GM03348 (cell line): ENCODE results near the gene SNX8.

ENCODE experiments used
- DNase-seq: peaks from one replicate; pipeline ENCODE4 v3.0.0; 2012; ENCODE audit warnings: low spot score

The SNX8 gene

GRCh38 chr7:2220954-2221353 lies 93.3 kb downstream of the SNX8 start:
- no peak for DNase-seq

GRCh38 chr7:2220506-2220905 lies 93.7 kb downstream of the SNX8 start:
- DNase-seq, result no peak

- DNase-seq, result no peak
Measured at GRCh38 chr7:2220030-2220429, 94.2 kb downstream of the SNX8 start.

DNA sequence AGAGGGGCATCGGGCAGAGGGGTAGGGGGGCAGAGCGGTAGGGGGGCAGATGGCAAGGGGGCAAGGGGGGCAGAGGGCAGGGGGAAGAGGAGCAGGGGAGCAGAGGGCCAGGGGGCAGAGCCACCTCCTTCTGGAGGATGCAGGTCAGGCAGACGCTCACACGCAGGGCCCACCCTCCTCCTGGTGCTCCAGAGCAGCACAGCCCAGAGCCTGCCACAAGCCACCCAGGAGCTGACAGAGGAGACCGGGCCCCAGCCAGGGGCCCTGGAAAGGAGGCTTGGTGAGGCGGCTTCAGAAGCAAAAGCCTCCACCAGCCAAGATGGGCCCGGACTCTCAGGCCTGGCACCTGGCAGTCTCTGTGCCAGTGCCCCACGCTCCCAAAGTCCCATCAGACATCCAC lies 94.6 kb downstream of the SNX8 start:
- DNase-seq, result no peak

DNA sequence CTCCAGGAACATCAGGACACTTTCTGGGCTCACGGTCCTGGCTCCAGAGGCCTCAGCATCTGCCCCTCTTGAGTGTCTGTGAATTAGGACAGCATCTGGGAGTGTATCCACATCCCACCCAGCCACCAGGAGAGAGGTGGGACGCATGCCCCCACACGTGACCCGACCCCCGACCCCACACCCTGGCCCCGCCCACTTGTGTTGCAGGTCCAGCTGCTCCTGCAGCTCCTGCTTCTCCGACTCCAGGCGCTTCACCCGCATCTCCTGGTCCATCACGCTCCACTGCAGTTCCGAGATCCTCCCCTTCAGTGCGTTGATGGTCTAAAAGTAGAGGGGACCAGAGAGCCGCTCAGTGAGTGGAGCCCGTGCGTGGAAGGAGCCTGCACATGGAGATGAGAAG lies 95.1 kb downstream of the SNX8 start:
- DNase-seq, result no peak

GRCh38 chr7:2218444-2218785 lies 95.8 kb downstream of the SNX8 start:
- no peak for DNase-seq

GRCh38 chr7:2217716-2218443 lies 96.4 kb downstream of the SNX8 start:
- DNase-seq, result no peak

DNA sequence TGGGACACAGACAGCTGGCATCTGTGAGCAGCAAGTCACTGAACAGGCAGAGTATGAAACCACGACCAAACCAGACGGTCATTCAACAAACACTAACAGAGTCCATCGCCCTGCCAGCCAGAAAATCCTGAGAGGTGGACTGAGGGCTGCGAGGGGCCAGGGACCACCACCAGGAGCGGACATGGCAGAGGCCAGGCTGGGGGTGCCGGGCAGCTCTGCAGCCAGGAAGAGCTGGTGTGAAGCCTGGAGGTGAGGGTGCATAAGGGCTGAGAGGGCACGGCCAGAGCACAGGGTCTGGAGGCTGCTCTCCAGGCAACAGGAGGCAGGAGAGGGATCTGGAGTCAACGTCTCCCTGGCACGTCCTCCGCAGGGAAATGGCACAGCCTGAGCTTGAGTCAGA lies 97.0 kb downstream of the SNX8 start:
- no peak for DNase-seq

DNA sequence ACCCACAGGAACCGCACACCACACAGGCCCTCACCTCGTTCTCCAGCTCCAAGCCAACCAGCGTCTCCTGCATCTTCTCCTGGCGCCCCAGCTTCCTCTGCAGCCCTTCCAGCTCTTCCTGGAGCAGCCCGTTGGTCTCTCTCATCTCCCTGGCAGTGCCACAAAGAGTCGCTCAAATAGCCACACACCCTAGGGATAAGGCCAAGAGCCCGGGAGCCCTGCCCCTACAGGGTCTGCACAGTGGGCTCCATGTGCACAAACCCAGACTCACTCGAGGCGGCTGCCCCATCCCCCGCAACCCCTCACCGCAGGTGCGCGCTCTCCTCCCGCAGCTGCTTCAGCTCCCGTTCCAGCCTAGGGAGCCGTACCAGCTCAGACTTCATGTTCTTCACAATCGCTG lies 98.4 kb downstream of the SNX8 start:
- no peak for DNase-seq

DNA sequence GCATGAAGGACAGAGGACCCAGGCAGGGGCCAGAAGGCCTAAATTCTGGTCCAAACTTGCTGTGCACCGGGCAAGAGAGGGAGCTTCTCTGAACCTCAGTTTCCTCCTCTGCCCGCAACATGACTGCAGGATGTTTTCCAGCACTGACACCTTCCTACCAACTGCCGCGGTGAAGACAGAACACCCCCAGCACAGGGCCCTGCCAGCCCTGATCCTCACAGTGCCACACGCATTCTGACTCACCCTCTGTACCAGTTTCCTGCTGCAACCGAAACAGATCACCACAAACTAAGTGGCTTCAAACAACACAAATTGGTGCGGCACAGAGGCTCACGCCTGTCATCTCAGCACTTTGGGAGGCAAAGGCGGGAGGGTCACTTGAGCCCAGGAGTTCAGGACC lies 99.6 kb downstream of the SNX8 start:
- DNase-seq, result no peak

DNA sequence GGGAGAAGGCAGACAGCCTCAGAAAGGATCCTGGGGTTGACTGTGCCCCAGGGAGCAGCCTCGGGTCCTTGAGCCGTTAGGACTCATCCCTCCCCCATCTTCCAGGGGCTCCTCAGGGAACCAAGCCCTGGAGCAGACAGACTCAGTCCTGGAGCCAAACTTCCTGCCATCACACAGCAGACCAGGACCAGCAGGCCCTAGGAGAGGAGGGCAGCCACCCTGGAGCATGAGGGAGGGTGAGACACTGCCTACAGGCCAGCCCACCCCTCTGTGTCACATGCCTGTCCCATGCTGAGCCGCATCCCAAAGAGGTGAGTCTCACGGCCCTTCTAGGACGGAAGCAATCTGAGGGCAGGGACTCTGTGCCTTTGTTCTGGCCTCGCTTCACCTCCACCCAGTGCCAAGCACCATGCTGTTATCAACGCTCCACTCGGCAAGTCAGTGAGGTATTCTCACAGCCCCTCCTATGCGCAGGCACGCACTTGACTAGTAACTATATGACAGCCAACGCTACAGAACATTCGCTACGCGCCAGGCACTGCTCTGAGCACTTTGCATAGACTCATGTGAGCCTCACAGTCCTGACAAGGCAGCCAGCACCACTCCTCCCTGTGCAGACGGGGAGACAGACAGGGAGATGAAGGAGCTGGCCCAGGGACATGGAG lies 100.6 kb downstream of the SNX8 start:
- no peak for DNase-seq

- DNase-seq, result no peak
Measured at GRCh38 chr7:2212906-2213305, 101.3 kb downstream of the SNX8 start.

- DNase-seq, result no peak
Measured at GRCh38 chr7:2211926-2212325, 102.3 kb downstream of the SNX8 start.

- DNase-seq, result no peak
Measured at GRCh38 chr7:2211259-2211880, 102.9 kb downstream of the SNX8 start.

GRCh38 chr7:2210551-2211258 lies 103.5 kb downstream of the SNX8 start:
- DNase-seq, result no peak

GRCh38 chr7:2209961-2210323 lies 104.3 kb downstream of the SNX8 start:
- DNase-seq, result no peak

GRCh38 chr7:2209146-2209960 lies 104.9 kb downstream of the SNX8 start:
- peak; percentile 94 for DNase-seq

GRCh38 chr7:2208712-2209111 lies 105.5 kb downstream of the SNX8 start:
- DNase-seq, result no peak

DNA sequence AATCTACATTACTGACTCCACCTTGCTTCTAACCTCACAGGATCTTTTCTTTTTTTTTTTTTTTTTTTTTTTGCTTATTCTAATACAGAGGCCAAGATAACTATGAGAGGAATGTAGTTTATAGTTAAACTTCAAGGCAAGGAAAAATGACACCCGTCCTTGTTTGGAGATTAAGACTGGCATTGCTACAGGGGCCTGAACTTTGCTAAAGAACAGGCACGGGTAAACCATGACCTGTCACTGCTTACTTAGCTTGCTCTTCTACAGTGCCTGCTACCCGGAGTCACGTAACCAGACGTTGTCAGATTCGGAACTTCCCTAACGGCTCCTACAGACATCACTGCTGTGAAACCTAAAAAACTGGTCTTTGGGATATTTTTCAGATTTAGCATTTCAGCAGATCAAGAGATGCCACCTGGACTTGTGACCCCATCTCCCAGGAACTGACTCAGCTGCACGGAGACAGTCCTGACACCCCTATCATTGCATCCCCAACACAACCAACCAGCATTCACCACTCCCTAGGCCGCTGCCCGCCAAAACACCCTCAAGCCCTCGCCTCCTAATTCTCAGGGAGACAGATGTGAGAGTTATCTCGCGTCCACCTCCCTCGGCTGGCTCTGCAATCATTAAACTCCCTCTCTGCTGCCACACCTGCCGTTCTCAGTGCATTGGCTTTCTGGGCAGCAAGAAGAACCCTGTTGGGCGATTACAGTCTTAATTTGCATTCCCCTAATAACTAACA lies 109.0 kb downstream of the SNX8 start:
- no peak for DNase-seq

GRCh38 chr7:2204446-2204845 lies 109.8 kb downstream of the SNX8 start:
- DNase-seq, result no peak

DNA sequence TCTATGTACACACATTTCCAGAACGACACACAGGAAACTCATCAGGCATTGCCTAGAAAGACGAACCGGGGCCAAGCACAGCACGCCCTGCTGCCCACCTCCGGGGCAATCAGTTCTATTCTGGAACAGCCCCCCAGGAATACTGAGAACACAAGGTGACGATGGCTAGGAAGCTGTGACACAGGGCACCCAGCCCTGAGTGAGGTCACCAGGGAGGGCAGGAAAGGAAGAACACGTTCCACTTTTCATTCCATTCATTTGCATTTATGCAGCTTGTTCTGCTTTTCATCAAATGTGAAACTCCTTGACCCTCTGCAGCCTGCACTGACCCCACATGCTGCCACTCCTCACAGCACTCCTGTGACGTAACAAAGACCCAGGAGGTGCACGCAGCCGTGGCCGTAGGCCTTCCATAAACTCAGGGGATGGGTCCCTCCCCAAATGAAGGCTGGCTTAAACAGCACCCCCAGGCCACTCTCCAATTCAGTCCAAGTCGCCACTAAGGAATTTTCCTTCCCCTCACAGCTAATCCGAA lies 110.4 kb downstream of the SNX8 start:
- DNase-seq, result no peak
